Type B pancreatic cell (in vitro differentiated cells): ENCODE results near the gene HCFC1R1. TPM values are rescaled to one million over a fixed set of nuclear protein-coding genes. Genes with fewer than 3 reads are reported as not detected.

ENCODE experiments used
- DNase-seq: peaks from one replicate; pipeline ENCODE4 v3.0.0; 2021; ENCODE audit warnings: mixed read lengths; ENCODE audit not compliant: unreplicated experiment; ENCODE audit errors: extremely low spot score
- H3K27ac Mint-ChIP-seq: 2 replicates; pipeline ENCODE4 v1.8.0; 2021; ENCODE audit warnings: mild to moderate bottlenecking, mixed read lengths
- H3K27me3 Mint-ChIP-seq: 2 replicates; pipeline ENCODE4 v1.8.0; 2021; ENCODE audit warnings: mixed read lengths
- H3K36me3 Mint-ChIP-seq: 2 replicates; pipeline ENCODE4 v1.8.0; 2021; ENCODE audit warnings: mixed read lengths
- H3K4me1 Mint-ChIP-seq: one replicate; pipeline ENCODE4 v1.8.0; 2021; ENCODE audit warnings: mixed read lengths; ENCODE audit not compliant: unreplicated experiment
- H3K4me3 Mint-ChIP-seq: 2 replicates; pipeline ENCODE4 v1.8.0; 2021; ENCODE audit warnings: mild to moderate bottlenecking, mixed read lengths
- H3K9me3 Mint-ChIP-seq: 2 replicates; pipeline ENCODE4 v1.8.0; 2021; ENCODE audit warnings: mixed read lengths
- CTCF ChIP-seq: fragments of 200-600 bp; sonication (generic); conservative IDR thresholded peaks from 2 replicates; pipeline ENCODE4 v1.5.0; 2021; ENCODE audit warnings: antibody characterized with exemption, mild to moderate bottlenecking
- total RNA-seq: library from RNA; stranded (reverse); gene quantifications from 2 replicates; pipeline ENCODE4 v1.2.1, GENCODE V29; 2021; ENCODE audit warnings: low replicate concordance

Gene HCFC1R1
- total RNA-seq, 1 donor from 2014 or later = 34.8 TPM

- TF ChIP-seq CTCF = no peak
- DNase-seq = no peak
- no peaks in the 10 kb centered on the region for H3K9me3 Mint-ChIP-seq
- no peaks in the 10 kb centered on the region for H3K4me1 Mint-ChIP-seq
- no peaks in the 10 kb centered on the region for H3K27me3 Mint-ChIP-seq
- no peaks in the 10 kb centered on the region for H3K36me3 Mint-ChIP-seq
- no peak overlapping the region for H3K4me3 Mint-ChIP-seq
- H3K27ac Mint-ChIP-seq = no peak overlapping the region
Measured at GRCh38 chr16:2992383-2993081, 31.2 kb downstream of the HCFC1R1 start.

- Mint-ChIP-seq H3K27ac (no peak overlapping the region), H3K4me3 (no peak overlapping the region), H3K36me3 (no peaks in the 10 kb centered on the region), H3K4me1 (no peaks in the 10 kb centered on the region), H3K27me3 (no peaks in the 10 kb centered on the region), H3K9me3 (no peaks in the 10 kb centered on the region)
- no peak for TF ChIP-seq CTCF
- DNase-seq = no peak
Measured at GRCh38 chr16:2991566-2992261, 32.0 kb downstream of the HCFC1R1 start.

GRCh38 chr16:2990891-2991290, 32.9 kb downstream of the HCFC1R1 start:
- no peak overlapping the region for H3K4me3 Mint-ChIP-seq
- no peak overlapping the region for H3K27ac Mint-ChIP-seq
- no peaks in the 10 kb centered on the region for H3K36me3 Mint-ChIP-seq

GRCh38 chr16:2988590-2989099, 35.1 kb downstream of the HCFC1R1 start:
- no peak for DNase-seq
- no peak overlapping the region for H3K27ac Mint-ChIP-seq
- no peak for TF ChIP-seq CTCF
- H3K4me1 Mint-ChIP-seq = no peaks in the 10 kb centered on the region
- H3K9me3 Mint-ChIP-seq = no peaks in the 10 kb centered on the region
- H3K36me3 Mint-ChIP-seq = no peaks in the 10 kb centered on the region
- no peak overlapping the region for H3K4me3 Mint-ChIP-seq
- no peaks in the 10 kb centered on the region for H3K27me3 Mint-ChIP-seq

More at GRCh38 chr16:2990891-2991290, 32.9 kb downstream of the HCFC1R1 start:
- H3K4me1 Mint-ChIP-seq = no peaks in the 10 kb centered on the region
- no peak for DNase-seq
- no peaks in the 10 kb centered on the region for H3K27me3 Mint-ChIP-seq
- TF ChIP-seq CTCF = no peak
- H3K9me3 Mint-ChIP-seq = no peaks in the 10 kb centered on the region

- no peaks in the 10 kb centered on the region for H3K4me1 Mint-ChIP-seq
- H3K9me3 Mint-ChIP-seq = no peaks in the 10 kb centered on the region
- TF ChIP-seq CTCF = no peak
- H3K4me3 Mint-ChIP-seq = no peak overlapping the region
- DNase-seq = no peak
- no peaks in the 10 kb centered on the region for H3K27me3 Mint-ChIP-seq
- no peak overlapping the region for H3K27ac Mint-ChIP-seq
- no peaks in the 10 kb centered on the region for H3K36me3 Mint-ChIP-seq
Measured at GRCh38 chr16:2987833-2988232, 35.9 kb downstream of the HCFC1R1 start.
